ENCODE measurements around the gene TNNT3. TPM values are rescaled to one million over a fixed set of nuclear protein-coding genes. Genes with fewer than 3 reads are reported as not detected.
A peak's percentile ranks its signal among the peaks of the same experiment; 100 is the strongest.
"Not testable (repeated sequence)": the region's sequence is repeated elsewhere in the genome, so short reads cannot be mapped to it uniquely, and the experiment has no call there.

TNNT3 gene
- total RNA-seq, 3 donors from 2014 or later, result 3.5 to 8.2 (median 3.6) TPM

DNA sequence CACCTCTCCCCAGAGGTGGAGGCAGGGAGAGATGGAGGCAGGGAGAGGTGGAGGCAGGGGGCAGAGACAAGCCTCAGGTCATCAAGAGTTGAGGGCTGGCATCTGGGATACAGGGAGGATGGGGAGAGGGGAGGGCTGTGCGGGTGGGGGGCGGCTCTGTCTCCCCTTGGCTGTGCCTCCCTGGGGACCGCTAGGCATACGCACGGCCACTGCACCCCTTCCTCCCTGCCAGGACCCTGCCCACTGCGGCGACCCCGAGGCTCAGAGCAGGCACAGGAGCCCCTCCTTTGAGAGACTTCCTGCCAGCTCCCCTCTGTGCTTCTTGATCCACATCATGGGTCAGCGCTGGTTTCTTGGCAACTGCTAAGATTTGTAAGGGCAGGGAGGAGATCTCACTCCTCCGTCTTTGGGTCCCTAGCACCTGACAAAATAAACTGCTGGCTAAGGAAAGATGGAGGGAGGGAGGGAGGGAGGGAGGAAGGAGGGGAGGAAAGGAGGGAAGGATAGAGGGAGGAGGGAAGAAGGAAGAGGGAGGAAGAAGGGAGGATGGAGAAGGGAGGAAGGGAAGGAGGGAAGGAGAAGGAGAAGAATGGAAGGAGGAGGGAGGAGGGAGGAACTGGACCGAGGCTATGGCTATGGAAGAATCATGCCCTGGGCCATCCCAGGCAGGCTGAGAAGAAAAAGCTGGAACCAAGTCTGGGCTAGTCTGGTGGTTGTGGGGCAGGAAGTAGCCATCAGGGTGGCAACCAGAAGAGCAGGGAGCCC, 46.3 kb upstream of the TNNT3 start:
- H3K36me3 ChIP-seq, result no peaks in the 10 kb centered on the region
- H3K9me3 ChIP-seq, result no peaks in the 10 kb centered on the region
- no peaks in the 10 kb centered on the region for H3K27me3 ChIP-seq
- no peak for DNase-seq (ENCODE audit: low spot score in 2 of 2)
- TF ChIP-seq POLR2AphosphoS5 (IDR thresholded peaks at IDR 0.05), result no peak
- no peak for TF ChIP-seq POLR2A (IDR thresholded peaks at IDR 0.05)
- H3K4me3 ChIP-seq, result peak overlapping the region; percentile 40 to 55 (median 40)
- intact Hi-C loops (cut with DNase I; ENCODE audit: low total_unique reads), result no loop called here
- H3K4me1 ChIP-seq, result peaks cover 0 to 7% of the 10 kb centered on the region in 2 donors
- H3K27ac ChIP-seq, result peak overlapping the region; percentile 26 to 97

DNA sequence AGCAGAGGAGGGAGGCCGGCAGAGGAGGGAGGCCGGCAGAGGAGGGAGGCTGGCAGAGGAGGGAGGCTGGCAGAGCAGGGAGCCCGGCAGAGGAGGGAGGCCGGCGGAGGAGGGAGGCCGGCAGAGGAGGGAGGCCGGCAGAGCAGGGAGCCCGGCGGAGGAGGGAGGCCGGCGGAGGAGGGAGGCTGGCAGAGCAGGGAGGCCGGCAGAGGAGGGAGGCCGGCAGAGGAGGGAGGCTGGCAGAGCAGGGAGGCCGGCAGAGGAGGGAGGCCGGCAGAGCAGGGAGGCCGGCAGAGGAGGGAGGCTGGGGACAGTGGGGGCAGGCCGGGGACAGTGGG, 45.7 kb upstream of the TNNT3 start:
- H3K27me3 ChIP-seq; DNase-seq (ENCODE audit: low spot score in 2 of 2); intact Hi-C loops (cut with DNase I; ENCODE audit: low total_unique reads); H3K4me1 ChIP-seq; H3K36me3 ChIP-seq; H3K9me3 ChIP-seq: not testable (repeated sequence)
- Histone ChIP-seq H3K4me3 (peak overlapping the region in 2 of 3 donors; percentile 40 to 55), H3K27ac (peak overlapping the region; percentile 26 to 97)

DNA sequence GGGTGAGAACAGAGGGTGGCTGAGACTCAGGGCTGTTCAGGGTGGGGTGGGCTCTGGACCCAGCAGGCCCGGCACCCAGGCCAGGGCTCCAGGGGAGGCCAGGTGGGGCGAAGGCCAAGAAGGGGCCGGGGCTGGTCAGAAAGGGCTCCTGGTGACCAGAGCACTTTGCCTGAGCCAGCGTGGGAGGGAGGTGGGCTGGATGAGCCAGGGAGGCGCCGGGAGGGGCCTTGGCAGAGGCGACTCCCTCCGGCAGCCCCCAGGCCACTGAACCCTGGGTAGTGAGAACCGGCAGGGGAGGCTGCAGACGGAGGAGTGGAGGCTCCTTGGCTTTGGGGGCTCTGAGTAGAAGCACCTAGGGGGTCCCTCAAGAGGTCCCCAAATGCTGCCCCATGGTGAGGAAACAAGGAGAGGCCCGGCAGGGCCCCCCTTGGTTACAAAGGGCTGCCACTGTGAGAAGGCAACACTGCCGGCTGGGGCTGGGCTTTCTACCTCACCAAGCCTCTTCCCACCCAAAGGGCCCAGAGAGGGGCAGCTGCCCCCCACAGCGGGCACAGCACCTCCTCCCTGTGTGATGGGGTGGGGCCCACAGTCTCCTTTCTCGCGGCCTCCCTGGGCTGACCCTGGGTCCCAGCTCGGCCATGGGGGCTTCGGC, 44.9 kb upstream of the TNNT3 start:
- Histone ChIP-seq H3K4me3 (peak overlapping the region in 1 of 3 donors; percentile 22), H3K27ac (peak overlapping the region; percentile 26 to 97)
- H3K9me3 ChIP-seq; H3K27me3 ChIP-seq; H3K4me1 ChIP-seq; H3K36me3 ChIP-seq; DNase-seq (ENCODE audit: low spot score in 2 of 2); intact Hi-C loops (cut with DNase I; ENCODE audit: low total_unique reads): not testable (repeated sequence)

DNA sequence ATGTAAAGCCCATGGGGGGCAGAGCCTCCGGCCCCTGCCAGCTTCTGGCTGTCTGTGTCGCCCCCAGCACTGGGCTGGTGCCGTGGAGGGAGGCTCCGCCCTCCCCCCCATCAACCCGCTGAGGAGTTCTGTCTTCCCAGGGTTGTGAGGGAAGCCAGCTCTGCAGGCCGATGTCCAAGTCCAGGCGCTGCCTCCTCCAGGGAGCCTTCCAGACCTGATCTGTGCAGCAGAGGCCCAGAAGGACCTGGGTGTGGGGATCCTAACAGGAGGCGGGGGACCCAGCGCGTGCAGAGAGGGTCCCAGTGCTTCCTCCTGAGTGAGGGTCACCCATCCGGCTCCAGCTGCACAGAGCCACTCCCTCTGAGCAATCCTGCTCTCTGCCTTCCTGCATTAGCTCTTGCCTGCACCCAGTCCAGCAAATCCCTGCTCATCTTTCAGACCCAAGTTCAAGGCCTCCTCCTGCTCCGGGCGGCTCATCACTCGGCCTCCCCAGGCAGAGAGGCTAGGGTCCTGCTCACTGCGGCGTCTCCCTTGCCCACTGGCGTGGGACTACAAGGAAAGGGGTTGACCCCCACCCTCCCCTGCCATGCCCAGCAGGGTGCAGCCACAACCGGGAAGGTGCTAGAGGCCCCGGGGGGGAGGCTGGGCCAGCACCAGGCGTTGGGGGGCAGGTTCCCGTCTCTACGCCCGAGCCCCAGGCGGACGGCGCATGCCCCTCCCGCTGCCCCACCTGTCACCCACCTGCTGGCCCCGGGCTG, 44.2 kb upstream of the TNNT3 start:
- peak overlapping the region; percentile 26 to 97 for H3K27ac ChIP-seq
- no peak for TF ChIP-seq POLR2A (IDR thresholded peaks at IDR 0.05)
- no peak for TF ChIP-seq POLR2AphosphoS5 (IDR thresholded peaks at IDR 0.05)
- TF ChIP-seq, protein P1, sequence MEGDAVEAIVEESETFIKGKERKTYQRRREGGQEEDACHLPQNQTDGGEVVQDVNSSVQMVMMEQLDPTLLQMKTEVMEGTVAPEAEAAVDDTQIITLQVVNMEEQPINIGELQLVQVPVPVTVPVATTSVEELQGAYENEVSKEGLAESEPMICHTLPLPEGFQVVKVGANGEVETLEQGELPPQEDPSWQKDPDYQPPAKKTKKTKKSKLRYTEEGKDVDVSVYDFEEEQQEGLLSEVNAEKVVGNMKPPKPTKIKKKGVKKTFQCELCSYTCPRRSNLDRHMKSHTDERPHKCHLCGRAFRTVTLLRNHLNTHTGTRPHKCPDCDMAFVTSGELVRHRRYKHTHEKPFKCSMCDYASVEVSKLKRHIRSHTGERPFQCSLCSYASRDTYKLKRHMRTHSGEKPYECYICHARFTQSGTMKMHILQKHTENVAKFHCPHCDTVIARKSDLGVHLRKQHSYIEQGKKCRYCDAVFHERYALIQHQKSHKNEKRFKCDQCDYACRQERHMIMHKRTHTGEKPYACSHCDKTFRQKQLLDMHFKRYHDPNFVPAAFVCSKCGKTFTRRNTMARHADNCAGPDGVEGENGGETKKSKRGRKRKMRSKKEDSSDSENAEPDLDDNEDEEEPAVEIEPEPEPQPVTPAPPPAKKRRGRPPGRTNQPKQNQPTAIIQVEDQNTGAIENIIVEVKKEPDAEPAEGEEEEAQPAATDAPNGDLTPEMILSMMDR (IDR thresholded peaks at IDR 0.05), result no peak
- no peaks in the 10 kb centered on the region for H3K9me3 ChIP-seq
- no peaks in the 10 kb centered on the region for H3K27me3 ChIP-seq
- DNase-seq (ENCODE audit: low spot score in 2 of 2), result no peak
- H3K4me1 ChIP-seq, result peaks cover 0 to 7% of the 10 kb centered on the region in 2 donors
- intact Hi-C loops (cut with DNase I; ENCODE audit: low total_unique reads), result no loop called here
- H3K36me3 ChIP-seq, result no peaks in the 10 kb centered on the region
- peak overlapping the region in 1 of 3 donors; percentile 10 for H3K4me3 ChIP-seq

DNA sequence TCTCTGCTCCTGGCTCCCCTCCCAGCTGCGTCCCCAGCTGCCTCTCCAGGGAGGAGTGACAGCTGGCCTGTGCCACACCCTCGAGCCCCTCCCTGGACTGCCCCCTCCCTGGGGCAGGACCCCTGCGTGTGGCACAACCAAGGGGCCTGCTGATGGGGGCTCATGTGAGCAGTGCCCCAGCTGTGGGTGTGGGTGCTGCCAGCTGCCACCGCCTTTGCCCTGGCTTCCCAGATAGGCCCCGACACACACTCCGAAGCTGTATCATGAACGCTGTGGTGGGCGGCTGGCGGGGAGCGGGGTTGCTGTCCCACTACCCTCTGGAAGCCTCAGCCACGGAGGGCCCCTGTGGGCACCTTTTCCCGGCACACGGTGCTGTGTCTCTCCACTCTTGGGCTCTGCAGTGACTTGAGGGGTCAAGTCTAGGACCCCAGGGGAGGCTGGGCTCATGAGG, 43.6 kb upstream of the TNNT3 start:
- Histone ChIP-seq H3K4me1 (peaks cover 0 to 10% of the 10 kb centered on the region in 2 donors), H3K4me3 (peak overlapping the region in 2 of 3 donors; percentile 11 to 46), H3K27ac (peak overlapping the region; percentile 58 to 97)
- intact Hi-C loops (cut with DNase I; ENCODE audit: low total_unique reads); DNase-seq (ENCODE audit: low spot score in 2 of 2); H3K9me3 ChIP-seq; H3K27me3 ChIP-seq; H3K36me3 ChIP-seq: not testable (repeated sequence)

DNA sequence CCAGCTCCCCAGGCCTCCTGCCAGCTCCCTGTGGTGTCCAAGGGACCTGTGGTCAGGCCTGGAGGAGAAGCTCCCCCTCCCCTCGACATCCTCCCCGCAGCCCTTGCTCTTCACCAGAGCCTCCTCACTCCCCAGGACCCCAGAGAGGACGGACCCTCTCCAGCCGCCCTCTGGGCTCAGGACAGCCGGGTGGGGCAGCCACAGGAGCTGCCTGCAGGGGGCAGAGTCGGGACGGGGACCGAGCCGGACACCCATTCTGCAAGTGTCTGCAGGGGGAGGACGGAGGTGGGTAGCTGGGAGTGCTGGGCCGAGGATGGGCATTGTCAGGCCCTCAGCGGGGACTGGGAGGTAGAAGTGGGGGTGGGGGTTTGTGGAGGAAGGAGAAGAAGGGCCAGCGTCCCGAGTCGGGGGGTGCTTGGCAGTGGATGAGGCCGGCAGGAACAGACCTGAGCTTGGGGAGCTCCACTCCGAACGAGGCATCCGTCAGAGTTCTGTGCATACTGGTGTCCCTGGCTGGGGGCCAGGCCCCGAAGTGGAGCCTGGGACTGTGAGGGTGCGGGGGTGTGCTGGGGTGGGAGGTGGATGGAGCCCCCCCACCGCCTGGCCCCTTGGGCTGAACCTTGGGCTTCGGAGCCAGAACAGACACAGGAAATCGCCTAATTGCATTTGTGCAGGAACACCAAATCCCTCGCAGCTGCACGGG, 43.0 kb upstream of the TNNT3 start:
- Histone ChIP-seq H3K27ac (peak overlapping the region; percentile 58 to 97), H3K4me3 (peak overlapping the region in 2 of 3 donors; percentile 11 to 46), H3K4me1 (peaks cover 0 to 15% of the 10 kb centered on the region in 2 donors), H3K36me3 (no peaks in the 10 kb centered on the region), H3K27me3 (no peaks in the 10 kb centered on the region), H3K9me3 (no peaks in the 10 kb centered on the region)
- no peak for DNase-seq (ENCODE audit: low spot score in 2 of 2)
- intact Hi-C loops (cut with DNase I; ENCODE audit: low total_unique reads), result no loop called here
- no peak for TF ChIP-seq POLR2A (IDR thresholded peaks at IDR 0.05)
- TF ChIP-seq, protein P1 (IDR thresholded peaks at IDR 0.05), result peak; percentile 27 to 55 (median 39)
